ENCODE data around the gene MYH2.

MYH2 gene

DNA sequence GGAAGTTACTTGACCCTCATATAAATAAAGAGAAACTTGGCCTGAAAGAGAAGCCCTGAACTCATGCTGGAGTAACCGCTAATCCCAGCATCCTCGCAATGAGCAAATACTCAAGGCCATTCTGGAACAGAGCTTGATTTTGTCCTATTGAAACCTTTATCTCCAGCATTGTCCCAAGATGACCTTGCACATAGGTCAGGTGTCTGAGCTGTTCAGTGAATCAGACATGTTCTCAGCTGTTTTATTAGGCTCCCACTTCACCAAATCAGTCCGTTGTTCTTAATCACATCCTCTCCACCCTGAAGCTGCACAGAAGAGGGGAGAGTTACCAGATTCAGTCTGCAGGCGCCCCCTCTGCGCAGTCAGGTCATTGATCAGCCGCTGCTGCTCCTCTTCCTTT is 22.0 kb downstream of the MYH2 start:
- Histone ChIP-seq H3K9me2 (replicated peaks; ENCODE audit: low read depth, low read length) (no peaks in the 10 kb centered on the region), H3K4me1 (ENCODE audit: insufficient read depth, low read length, poor library complexity, severe bottlenecking) (no peaks in the 10 kb centered on the region), H3K79me2 (ENCODE audit: insufficient read depth, low read length) (no peaks in the 10 kb centered on the region), H3K9ac (ENCODE audit: low read depth, low read length, poor library complexity, severe bottlenecking) (no peak overlapping the region), H3K4me3 (ENCODE audit: low read length, poor library complexity, severe bottlenecking) (no peak overlapping the region), H3K9me3 (ENCODE audit: insufficient read depth, low read depth, low read length) (no peaks in the 10 kb centered on the region), H2AFZ (ENCODE audit: low read length) (no peak overlapping the region), H3K36me3 (ENCODE audit: insufficient read depth, low read length) (no peaks in the 10 kb centered on the region), H3F3A (ENCODE audit: low read depth) (no peaks in the 10 kb centered on the region), H3K4me2 (ENCODE audit: low read depth, low read length, poor library complexity, severe bottlenecking) (no peak overlapping the region), H4K20me1 (ENCODE audit: insufficient read depth, low read length, poor library complexity, severe bottlenecking) (no peaks in the 10 kb centered on the region), H3K27me3 (ENCODE audit: insufficient read depth, low read length, poor library complexity, severe bottlenecking) (no peaks in the 10 kb centered on the region)
- TF ChIP-seq, protein P1, sequence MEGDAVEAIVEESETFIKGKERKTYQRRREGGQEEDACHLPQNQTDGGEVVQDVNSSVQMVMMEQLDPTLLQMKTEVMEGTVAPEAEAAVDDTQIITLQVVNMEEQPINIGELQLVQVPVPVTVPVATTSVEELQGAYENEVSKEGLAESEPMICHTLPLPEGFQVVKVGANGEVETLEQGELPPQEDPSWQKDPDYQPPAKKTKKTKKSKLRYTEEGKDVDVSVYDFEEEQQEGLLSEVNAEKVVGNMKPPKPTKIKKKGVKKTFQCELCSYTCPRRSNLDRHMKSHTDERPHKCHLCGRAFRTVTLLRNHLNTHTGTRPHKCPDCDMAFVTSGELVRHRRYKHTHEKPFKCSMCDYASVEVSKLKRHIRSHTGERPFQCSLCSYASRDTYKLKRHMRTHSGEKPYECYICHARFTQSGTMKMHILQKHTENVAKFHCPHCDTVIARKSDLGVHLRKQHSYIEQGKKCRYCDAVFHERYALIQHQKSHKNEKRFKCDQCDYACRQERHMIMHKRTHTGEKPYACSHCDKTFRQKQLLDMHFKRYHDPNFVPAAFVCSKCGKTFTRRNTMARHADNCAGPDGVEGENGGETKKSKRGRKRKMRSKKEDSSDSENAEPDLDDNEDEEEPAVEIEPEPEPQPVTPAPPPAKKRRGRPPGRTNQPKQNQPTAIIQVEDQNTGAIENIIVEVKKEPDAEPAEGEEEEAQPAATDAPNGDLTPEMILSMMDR (conservative IDR thresholded peaks at IDR 0.05; ENCODE audit: low read length) = no peak
- TF ChIP-seq EZH2phosphoT487 (IDR thresholded peaks at IDR 0.05; ENCODE audit: borderline replicate concordance) = no peak

DNA sequence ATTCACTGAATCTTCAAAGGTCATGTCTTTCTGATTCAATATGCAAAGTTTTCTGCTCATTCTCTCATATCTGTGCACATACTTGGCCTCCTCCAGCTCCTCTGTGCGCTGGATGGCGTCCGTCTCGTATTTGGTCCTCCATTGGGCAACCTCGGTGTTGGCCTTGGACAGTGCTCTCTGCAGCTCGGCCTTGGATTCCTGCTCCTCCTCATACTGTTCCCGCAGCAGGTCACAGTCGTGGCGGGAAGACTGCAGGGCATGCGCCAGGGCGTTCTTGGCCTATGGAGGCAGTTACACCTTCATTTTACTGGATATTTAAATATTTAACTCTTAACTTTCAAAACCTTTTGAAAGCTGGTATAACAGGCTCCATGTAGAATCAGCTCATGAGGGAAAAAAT is 22.9 kb downstream of the MYH2 start:
- Histone ChIP-seq H2AFZ (ENCODE audit: low read length) (no peak overlapping the region), H3K36me3 (ENCODE audit: insufficient read depth, low read length) (no peaks in the 10 kb centered on the region), H3K4me1 (ENCODE audit: insufficient read depth, low read length, poor library complexity, severe bottlenecking) (no peaks in the 10 kb centered on the region), H3K79me2 (ENCODE audit: insufficient read depth, low read length) (no peaks in the 10 kb centered on the region), H3K9me2 (replicated peaks; ENCODE audit: low read depth, low read length) (no peaks in the 10 kb centered on the region), H3K4me3 (ENCODE audit: low read length, poor library complexity, severe bottlenecking) (no peak overlapping the region), H3F3A (ENCODE audit: low read depth) (no peaks in the 10 kb centered on the region), H4K20me1 (ENCODE audit: insufficient read depth, low read length, poor library complexity, severe bottlenecking) (no peaks in the 10 kb centered on the region), H3K4me2 (ENCODE audit: low read depth, low read length, poor library complexity, severe bottlenecking) (no peak overlapping the region), H3K9me3 (ENCODE audit: insufficient read depth, low read depth, low read length) (no peaks in the 10 kb centered on the region), H3K27me3 (ENCODE audit: insufficient read depth, low read length, poor library complexity, severe bottlenecking) (no peaks in the 10 kb centered on the region), H3K9ac (ENCODE audit: low read depth, low read length, poor library complexity, severe bottlenecking) (no peak overlapping the region)
- TF ChIP-seq, protein P1 (conservative IDR thresholded peaks at IDR 0.05; ENCODE audit: low read length) = no peak
- TF ChIP-seq EZH2phosphoT487 (IDR thresholded peaks at IDR 0.05; ENCODE audit: borderline replicate concordance) = no peak

DNA sequence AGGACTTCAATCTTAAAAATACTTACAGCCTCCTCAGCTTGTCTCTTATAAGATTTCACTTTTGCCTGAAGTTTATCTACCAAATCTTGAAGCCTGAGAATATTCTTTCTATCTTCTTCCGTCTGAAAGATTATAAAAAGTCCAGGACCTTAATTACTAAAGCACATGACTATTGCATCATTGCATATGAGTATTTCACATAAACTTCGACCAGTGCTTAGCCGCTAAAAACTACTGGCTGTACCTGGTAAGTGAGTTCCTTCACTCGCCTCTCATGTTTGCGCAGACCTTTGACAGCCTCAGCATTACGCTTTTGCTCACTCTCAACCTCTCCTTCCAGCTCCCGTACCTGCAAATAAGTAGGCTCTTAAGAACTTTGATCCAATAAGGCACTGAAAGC is 26.4 kb downstream of the MYH2 start:
- Histone ChIP-seq H3F3A (ENCODE audit: low read depth) (no peaks in the 10 kb centered on the region), H3K9me3 (ENCODE audit: insufficient read depth, low read depth, low read length) (no peaks in the 10 kb centered on the region), H3K4me2 (ENCODE audit: low read depth, low read length, poor library complexity, severe bottlenecking) (no peak overlapping the region), H3K79me2 (ENCODE audit: insufficient read depth, low read length) (no peaks in the 10 kb centered on the region), H3K9ac (ENCODE audit: low read depth, low read length, poor library complexity, severe bottlenecking) (no peak overlapping the region), H3K4me1 (ENCODE audit: insufficient read depth, low read length, poor library complexity, severe bottlenecking) (no peaks in the 10 kb centered on the region), H3K27me3 (ENCODE audit: insufficient read depth, low read length, poor library complexity, severe bottlenecking) (no peaks in the 10 kb centered on the region), H3K9me2 (replicated peaks; ENCODE audit: low read depth, low read length) (no peaks in the 10 kb centered on the region), H3K36me3 (ENCODE audit: insufficient read depth, low read length) (no peaks in the 10 kb centered on the region), H4K20me1 (ENCODE audit: insufficient read depth, low read length, poor library complexity, severe bottlenecking) (no peaks in the 10 kb centered on the region), H2AFZ (ENCODE audit: low read length) (no peak overlapping the region), H3K4me3 (ENCODE audit: low read length, poor library complexity, severe bottlenecking) (no peak overlapping the region)
- TF ChIP-seq, protein P1 (conservative IDR thresholded peaks at IDR 0.05; ENCODE audit: low read length) = no peak
- TF ChIP-seq EZH2phosphoT487 (IDR thresholded peaks at IDR 0.05; ENCODE audit: borderline replicate concordance) = no peak
